GM21423 (cell line): Measurements from ENCODE around the gene AMELY.
"Not testable (repeated sequence)": the region's sequence is repeated elsewhere in the genome, so short reads cannot be mapped to it uniquely, and the experiment has no call there.

Experiments used
- ATAC-seq: cut with Tn5 transposase; IDR thresholded peaks from one replicate; pipeline ENCODE4 v1.9.1; 2021; ENCODE audit warnings: mild to moderate bottlenecking, moderate library complexity; ENCODE audit not compliant: unreplicated experiment

AMELY gene, protein sequence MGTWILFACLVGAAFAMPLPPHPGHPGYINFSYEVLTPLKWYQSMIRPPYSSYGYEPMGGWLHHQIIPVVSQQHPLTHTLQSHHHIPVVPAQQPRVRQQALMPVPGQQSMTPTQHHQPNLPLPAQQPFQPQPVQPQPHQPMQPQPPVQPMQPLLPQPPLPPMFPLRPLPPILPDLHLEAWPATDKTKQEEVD

DNA sequence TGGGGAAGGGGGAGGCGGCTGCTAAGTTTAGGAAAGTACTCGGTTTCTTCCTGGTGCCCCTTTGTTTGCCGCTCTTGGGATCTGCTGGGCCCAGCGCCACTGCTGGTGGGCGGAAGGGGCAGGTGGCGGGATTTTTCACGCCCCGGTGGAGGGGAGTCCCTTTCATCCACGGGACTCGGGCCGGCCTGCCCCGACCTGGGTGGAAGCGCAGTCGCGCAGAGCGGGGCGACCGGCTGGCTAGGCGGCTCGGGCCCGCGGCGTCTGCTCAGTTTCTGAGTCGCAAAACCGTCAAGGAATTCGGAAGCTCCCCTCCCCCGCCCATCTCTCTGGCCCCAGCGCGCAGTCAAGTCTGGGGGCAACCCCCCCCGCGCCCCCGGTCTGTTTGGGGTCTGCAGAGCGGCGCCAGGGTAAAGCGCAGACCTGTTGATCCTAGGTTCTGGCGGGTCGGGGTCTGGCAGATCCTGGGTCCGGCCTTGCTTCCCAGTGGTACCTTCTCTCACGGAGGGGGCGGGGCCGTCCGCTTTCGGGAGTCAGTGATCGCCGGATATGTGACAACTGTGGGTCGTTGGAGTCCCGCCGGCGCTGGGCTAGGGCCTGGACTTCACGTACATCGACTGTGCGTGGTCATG lies at the start of gene AMELY:
Gene AMELY, minus strand, starts transcription at position 500 of the 629 bp plus-strand sequence. CDS start 39,144 bp downstream, outside the sequence.
- no peak for ATAC-seq

DNA sequence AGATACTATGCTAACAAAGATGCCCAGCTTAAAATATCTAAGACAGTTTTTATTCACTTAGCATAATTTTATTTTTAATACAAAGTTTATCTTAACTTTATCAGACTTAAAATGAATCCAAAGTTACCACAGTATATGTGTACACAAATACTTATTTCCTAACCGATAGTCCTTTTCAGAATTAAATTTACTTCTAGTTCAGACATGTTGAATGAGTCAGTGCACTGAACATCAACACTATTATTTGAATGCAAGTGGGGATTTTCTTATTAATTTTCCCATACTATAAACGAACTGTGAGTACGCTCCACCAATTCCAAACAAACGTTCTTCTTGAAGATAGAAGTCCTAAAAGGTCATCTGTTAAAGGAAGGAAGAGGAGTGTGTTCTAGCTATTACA lies 38.4 kb upstream of the AMELY start:
- ATAC-seq: no peak

DNA sequence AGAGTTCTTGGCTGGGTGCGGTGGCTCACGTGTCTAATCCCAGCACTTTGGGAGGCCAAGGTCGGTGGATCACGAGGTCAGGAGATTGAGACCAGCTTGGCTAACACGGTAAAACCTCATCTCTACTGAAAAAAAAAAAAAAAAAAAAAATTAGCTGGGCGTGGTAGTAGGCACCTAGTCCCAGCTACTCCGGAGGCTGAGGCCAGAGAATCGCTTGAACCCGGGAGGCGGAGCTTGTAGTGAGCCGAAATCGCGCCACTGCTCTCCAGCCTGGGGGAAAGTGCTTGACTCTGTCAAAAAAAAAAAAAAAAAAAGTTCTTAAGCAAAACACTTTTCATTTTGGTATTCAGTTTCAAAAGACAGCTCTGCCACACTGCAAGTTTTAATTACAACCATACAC lies 36.8 kb upstream of the AMELY start:
- ATAC-seq: no peak

DNA sequence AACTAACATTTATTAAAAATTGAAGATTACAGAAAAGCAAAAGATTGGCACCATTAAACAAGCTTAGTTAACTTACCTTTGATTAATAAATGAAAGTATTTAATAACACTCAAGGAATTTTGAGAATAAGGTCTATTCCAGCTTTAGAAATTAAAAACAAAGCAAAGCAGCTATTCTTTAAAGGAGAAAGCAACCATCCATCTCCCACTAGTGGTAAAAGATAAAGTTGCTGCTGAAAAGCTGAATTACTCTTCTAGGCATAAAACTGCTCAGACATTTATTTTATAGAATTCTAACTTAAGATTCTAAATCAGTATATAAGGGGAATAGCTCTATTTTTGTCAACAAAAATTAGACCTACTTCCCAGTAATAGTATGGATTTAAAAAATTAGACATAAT lies 36.1 kb upstream of the AMELY start:
- no peak for ATAC-seq

DNA sequence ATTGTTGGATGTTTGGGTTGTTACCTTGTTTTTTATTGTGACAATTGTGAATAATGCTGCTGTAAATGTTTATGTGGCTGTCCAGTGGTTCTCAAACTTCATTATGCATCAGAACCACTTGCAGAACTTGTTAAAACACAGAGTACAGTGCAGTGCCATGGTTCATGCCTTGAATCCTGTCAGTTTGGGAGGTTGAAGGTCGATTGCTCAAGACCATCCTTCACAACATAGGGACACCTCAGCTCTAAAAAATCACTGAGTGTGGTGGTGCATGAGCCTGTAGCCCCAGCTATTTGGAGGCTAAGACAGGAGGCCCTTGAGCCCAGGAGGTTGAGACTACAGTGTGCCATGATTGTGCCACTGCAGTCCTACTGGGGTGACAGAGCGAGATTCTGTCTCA lies 23.9 kb upstream of the AMELY start:
- no peak for ATAC-seq

DNA sequence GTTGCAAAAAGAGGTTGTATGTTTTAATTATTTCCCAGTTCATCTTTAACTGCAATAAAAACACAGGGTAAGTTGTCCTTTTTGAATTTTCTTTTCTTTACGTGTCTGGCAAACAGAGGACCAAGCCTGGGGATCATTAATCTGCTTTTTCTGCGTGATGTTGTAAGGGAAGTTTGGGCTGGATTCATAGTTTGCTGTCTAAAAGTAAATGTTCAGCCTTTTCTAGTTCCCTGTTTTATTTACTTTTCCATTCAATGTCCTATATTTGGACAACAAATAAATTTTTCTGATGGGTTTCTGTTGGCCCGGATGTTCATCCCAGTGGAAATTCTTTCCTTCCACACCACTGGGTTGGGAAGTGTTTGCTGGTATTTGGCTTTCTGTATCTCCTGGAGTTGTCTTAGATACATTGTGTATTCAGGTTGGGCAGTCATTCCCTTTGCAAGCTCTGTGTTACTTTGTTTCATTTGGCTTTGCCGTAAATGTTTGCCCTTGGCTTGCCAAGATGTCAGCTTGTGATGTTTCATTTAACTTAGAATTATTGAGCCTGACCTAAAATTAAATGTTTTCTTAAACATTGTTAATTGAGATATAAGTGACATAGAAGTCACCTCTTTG lies 20.3 kb upstream of the AMELY start:
- ATAC-seq: no peak

DNA sequence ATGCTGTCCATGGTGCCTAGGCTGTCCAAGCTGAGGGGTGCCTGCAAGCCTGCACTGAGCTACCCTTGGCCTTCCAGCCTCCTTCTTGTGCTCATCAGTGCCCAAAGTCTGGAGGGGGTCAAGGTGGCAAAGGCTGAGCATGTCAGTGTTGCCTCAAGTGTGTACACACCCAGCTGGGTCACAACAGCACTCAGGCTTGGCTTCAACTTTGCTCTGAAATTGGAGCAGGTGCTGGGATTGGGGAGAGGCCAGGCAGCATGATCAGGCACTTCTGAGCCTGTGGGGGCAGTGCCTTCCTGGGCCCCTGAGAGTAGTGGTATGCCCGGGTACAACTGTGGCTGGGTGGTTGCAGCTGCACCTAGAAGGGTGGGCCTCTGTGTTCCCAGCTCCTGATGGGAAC lies 17.7 kb upstream of the AMELY start:
- ATAC-seq: no peak

DNA sequence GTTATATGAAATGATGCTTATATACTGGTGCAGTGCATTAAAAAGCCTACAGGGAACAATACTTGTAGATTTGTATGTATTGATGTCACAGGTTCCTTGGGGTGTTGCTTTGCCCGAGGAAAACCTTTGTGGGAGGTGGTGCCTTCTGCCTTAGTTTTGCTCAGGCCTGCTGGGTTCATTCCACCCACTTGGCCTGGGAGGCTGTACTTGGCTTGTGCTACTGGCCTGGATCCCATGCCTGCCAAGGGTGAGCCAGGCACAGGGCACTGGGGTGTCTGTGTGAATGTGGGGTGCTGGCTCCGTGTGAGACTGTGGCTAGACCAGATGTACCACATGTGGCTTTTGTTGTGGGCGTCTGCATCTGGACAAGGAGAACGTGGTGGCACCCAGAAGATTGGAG lies 16.7 kb upstream of the AMELY start:
- no peak for ATAC-seq

DNA sequence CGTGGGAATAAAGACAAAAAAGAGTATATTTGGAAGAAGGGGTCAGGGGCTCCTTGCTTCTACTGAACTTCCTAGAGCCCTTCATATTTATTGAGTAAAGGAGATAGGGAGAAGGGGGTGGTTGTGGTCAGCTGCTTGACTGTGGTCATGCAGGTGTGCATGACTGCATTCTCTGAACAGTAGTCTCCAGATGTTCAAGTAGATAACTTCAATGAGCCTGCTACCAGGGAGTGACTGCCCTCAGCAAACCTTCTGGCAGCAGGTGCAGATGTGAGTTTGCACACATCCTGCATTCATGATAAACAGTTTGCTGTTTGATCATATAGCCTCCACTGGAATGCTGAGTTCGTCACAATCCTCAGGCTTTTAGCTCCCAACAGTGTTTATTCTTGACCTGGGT lies 9.5 kb upstream of the AMELY start:
- ATAC-seq: no peak

DNA sequence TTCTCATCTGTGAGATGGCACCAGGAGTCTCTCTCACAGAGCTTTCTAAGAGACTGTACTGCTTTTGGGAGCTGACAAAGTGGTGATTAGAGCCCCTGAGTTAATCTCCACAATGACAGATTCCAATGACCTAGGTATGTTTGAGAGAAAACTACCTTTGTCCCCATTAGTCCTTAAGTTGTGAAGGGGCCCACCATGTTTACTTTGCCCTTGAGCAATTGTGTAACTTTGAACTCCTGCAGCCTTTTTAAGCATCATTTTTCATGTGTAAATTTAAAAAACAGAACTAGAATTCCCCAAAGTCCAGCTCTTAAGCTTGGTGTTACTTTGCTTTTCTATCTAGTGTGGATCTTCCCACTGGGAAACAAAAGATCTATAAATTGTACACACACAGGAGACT lies 1.8 kb upstream of the AMELY start:
- ATAC-seq: no peak

DNA sequence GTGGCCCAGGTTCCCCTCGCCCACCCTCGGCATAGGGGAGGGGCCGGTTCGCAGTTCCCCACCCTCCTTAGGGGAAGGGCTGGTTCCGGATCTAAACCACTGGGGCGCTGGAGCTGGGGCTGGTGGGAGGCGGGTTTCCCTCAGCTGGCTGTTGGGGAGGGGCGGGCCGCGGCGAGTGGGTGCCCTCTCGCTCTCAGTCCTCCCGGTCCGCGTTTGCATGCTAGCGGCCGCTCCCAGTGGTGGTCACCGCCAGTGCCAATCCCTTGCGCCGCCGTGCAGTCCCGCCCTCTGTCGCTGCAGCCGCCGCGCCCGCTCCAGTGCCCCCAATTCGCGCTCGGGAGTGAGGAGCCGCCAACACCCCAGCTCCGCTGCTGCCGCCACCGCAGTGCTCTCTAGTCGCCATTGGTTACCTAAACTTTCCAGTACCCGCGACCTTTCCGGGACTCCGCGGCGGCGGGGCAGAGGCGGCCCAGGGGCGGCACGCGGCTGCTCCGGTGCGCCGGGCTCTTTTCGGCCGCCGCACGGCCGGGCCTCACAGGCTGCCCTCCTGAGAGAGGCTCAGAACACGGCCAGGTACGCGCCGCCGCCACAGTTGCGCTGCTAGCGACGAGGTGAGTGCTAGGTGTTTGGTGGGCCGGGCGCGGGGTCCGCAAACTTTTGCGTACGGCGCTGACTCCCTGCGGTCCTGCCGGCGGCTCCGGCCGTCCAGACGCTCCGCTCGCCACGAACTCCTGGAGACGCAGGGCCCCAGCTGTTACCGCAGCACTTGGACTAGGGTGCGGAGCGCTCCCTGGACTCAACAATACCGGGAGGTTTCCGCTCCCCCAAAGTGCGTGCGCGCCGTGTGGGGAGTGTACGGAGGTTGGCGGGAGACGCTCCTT lies 940 bp downstream of the AMELY start, which contains the start of gene TBL1Y:
Gene TBL1Y, plus strand, starts transcription at position 326 of the 881 bp plus-strand sequence. CDS start 114,388 bp downstream, outside the sequence.
- ATAC-seq: no peak

DNA sequence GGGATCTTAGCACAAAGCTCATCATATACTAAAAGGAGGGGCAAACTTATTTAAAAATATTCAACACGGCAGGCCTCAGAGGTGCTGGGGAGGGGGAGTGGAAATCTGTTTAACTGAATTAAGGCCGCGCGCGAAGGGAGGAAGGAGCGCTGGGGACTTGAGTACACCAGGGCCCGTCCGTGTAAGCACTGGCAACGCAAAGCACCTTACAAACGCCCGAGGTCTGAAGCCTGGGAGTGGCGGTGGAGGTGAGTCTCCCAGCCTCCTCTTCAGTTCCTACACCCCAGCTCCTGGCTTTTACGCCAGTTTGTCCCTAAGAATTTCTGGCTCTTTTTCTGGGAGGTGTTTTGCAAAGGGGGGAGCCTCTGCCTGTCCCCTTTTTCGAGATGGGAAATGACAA lies 1.7 kb downstream of the AMELY start:
- ATAC-seq: no peak

DNA sequence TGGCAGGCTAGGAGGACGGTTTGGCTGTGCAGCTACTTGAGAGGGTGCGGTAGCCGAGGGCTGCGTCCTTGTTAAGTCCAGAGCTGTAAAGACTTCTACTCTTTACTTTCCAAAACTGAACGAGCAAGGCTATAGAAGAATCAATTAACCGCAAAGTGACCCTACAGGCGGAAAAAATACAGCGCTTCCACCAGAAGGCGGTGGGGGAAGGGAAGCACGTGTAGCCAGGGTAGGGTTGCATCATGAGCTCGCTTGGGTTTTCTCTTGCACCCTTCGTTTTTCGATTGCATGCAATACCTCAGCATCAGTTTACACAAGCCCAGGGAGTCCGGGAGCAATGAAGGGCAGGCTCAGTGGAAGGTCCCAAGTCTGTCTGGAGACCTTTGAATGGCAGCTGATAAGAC lies 2.4 kb downstream of the AMELY start:
- no peak for ATAC-seq

DNA sequence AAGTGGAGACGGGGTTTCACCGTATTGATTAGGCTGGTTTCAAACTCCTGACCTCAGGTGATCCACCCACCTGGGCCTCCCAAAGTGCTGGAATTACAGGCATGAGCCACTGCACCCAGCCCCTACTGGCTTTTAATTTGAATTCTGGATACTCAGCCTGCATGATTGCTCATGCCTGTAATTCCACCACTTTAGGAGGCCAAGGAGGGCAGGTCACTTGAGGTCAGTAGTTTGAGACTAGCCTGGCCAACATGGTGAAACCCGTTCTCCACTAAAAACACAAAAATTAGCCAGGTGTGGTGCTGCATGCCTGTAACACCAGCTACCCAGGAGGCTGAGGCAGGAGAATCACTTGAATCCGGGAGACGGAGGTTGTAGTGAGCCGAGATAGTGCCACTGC lies 3.5 kb downstream of the AMELY start:
- not testable (repeated sequence) for ATAC-seq

DNA sequence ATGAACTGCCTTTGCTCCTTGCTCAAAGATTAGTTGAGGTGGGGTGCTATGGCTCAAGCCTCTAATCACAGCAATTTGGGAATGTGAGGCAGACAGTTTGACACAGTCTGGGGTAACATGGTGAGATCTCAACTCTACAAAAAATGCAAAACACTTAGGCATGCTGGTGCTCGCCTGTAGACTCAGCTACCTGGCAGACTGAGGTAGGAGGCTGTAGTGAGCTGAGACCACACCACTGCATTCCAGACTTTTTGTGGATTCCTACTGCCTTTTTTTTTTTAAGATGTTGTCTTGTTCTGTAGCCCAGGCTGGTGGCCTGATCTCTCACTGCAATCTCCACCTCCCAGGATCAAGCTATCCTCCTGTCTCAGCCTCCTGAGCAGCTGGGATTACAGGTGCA lies 4.0 kb downstream of the AMELY start:
- no peak for ATAC-seq

DNA sequence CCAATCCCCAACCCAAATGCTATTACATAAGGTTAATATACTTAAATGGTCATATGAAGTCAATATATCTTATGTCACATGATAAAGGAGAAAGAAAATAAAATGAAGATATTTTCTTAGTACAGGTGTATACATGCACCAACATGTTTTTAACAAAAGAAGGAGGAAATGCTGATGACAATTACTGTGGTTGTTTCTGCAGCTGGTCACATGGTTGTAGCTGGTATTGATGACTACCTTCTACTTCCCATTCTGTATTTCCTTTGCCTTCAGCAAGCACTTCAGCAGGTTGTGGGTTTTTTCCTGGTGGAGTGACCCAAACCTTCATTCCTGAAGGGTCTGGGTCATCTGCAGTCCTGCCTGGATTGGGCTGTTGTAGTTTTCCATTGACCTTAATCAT lies 9.4 kb downstream of the AMELY start:
- ATAC-seq: not testable (repeated sequence)

DNA sequence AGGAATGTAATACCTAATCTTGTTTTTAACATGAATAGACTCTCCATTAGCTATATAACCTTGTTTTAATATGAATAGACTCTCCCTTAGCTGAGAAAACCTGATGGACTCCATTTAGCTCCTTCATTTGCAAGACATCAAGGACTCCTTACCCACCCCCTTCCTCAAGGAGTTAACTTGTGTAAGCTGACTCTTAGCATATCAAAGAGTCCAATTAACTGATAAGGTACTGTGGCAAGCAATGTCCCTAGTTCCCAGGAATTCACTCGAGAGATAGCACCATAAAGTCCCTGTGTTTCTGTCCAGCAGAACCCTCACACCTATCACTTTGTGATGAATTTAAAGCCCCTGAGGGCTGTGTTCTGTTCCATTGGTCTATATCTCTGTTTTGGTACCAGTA lies 16.3 kb downstream of the AMELY start:
- no peak for ATAC-seq

DNA sequence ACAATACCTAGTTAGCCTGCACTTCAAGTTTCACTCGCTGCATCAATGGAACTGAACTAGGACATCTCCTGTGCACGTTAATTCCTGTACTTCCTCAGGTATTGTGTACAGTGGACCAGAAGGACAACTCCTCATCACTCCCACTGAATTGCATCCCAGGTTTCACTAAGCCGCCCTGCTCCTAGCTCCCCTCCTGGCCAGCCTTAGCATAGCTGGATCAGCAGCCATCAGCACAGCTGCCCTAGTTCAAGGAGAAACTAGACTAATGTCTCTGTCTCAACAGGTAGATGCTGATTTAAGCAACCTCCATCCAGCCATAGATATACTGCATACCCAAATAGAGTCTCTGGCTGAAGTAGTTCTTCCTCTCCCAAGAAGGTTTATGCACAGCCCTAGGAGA lies 17.1 kb downstream of the AMELY start:
- no peak for ATAC-seq

DNA sequence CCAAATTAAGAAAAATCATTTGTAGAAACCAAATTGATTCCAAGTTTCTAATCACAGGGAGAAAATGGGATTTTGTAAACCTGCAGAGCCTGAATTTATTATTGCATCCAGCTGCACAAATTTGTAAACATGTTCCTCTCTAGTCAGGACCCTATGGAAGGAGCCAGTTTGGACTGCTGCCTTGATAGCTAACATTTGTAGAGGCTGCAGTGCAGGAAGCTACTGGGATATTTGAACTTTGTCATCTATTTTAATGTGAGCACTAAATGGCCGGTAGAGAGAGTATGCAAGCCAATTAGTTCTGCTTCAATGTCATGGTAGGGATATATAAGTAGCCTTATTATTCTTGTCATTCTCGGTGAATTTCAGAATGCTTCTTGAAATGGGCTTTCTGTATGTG lies 62.2 kb downstream of the AMELY start:
- no peak for ATAC-seq

DNA sequence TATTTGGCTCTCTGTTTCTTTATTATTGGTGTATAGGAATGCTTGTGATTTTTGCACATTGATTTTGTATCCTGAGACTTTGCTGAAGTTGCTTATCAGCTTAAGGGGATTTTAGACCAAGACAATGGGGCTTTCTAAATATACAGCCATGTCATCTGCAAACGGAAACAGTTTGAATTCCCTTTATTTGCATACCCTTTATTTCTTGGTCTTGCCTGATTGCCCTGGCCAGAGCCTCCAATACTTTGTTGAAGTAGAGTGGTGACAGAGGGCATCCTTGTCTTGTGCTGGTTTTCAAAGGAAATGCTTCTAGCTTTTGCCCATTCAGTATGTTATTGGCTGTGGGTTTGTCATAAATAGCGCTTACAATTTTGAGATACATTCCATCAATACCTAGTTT lies 68.9 kb downstream of the AMELY start:
- not testable (repeated sequence) for ATAC-seq
